ENCODE data around the gene PRRT1.
A peak's percentile ranks its signal among the peaks of the same experiment; 100 is the strongest.
"Not testable (repeated sequence)": the region's sequence is repeated elsewhere in the genome, so short reads cannot be mapped to it uniquely, and the experiment has no call there.

The PRRT1 gene

GRCh38 chr6:32108094-32108627 lies 43.6 kb downstream of the PRRT1 start:
- DNase-seq, result peak; percentile 38 to 53
- TF ChIP-seq GATA1 (IDR thresholded peaks at IDR 0.05; ENCODE audit: low read depth, low read length) (no peak), POLR2A (IDR thresholded peaks at IDR 0.05; ENCODE audit: low read length) (no peak)

- TF ChIP-seq GATA1 (IDR thresholded peaks at IDR 0.05; ENCODE audit: low read depth, low read length), result no peak
- peak; percentile 53 for TF ChIP-seq POLR2A (IDR thresholded peaks at IDR 0.05; ENCODE audit: low read length)
- DNase-seq, result peak; percentile 67 to 68
Measured at GRCh38 chr6:32107406-32107805, 44.3 kb downstream of the PRRT1 start.

GRCh38 chr6:32105433-32105832 lies 46.3 kb downstream of the PRRT1 start:
- no peak for DNase-seq
- TF ChIP-seq POLR2A (IDR thresholded peaks at IDR 0.05; ENCODE audit: low read length), result no peak

GRCh38 chr6:32102255-32102654 lies 49.5 kb downstream of the PRRT1 start:
- no peak for DNase-seq
- TF ChIP-seq POLR2A (IDR thresholded peaks at IDR 0.05; ENCODE audit: low read length) (no peak), GATA1 (IDR thresholded peaks at IDR 0.05; ENCODE audit: low read depth, low read length) (no peak)

- not testable (repeated sequence) for DNase-seq
Measured at GRCh38 chr6:32100251-32100650, 51.5 kb downstream of the PRRT1 start.

Data from erythroblast (primary cell).